A673 (cell line): ENCODE measurements around the gene DSCAM. TPM values are rescaled to one million over a fixed set of nuclear protein-coding genes. Genes with fewer than 3 reads are reported as not detected.

ENCODE experiments used
- BruUV-seq: library from RNA; stranded (reverse); fragments of 400-500 nt; replicated peaks from 2 replicates; lab custom pipeline; 2021; lab: Mats Ljungman, UMichigan
- CTCF ChIA-PET: fragments of 300-600 bp; sonication (Branson Sonifier 250); formaldehyde crosslinking; loops from one replicate; lab custom pipeline; 2022; ENCODE audit warnings: antibody characterized with exemption; lab: Charles Lee
- POLR2A ChIA-PET: fragments of 300-600 bp; sonication (Branson Sonifier 250); formaldehyde crosslinking; loops from one replicate; lab custom pipeline; 2022; ENCODE audit warnings: antibody characterized with exemption; ENCODE audit not compliant: low non-redundant PET; lab: Charles Lee
- DNase-seq: peaks from one replicate; pipeline ENCODE4 v3.0.0-alpha.2; 2015; ENCODE audit warnings: low spot score
- H3K27ac ChIP-seq: fragments of 200-600 bp; sonication (generic); 2 replicates; pipeline ENCODE4 v1.5.1; 2016; ENCODE audit warnings: mixed run types, low read depth, mild to moderate bottlenecking, mixed read lengths, antibody characterized with exemption, low read length; ENCODE audit not compliant: poor library complexity, severe bottlenecking
- H3K27me3 ChIP-seq: fragments of 200-600 bp; sonication (generic); replicated peaks from 2 replicates; pipeline ENCODE4 v1.6.1; 2017; ENCODE audit warnings: mixed run types, low read depth, mild to moderate bottlenecking, mixed read lengths, antibody characterized with exemption, low read length; ENCODE audit not compliant: insufficient read depth, poor library complexity
- H3K36me3 ChIP-seq: fragments of 200-600 bp; sonication (generic); 2 replicates; pipeline ENCODE4 v1.6.1; 2016; ENCODE audit warnings: mixed run types, mild to moderate bottlenecking, mixed read lengths, antibody characterized with exemption, low read length; ENCODE audit not compliant: insufficient read depth, poor library complexity, severe bottlenecking
- H3K4me1 ChIP-seq: fragments of 200-600 bp; sonication (generic); 2 replicates; pipeline ENCODE4 v1.6.1; 2017; ENCODE audit warnings: mixed run types, mild to moderate bottlenecking, mixed read lengths, antibody characterized with exemption, low read length; ENCODE audit not compliant: insufficient read depth, poor library complexity, severe bottlenecking
- H3K4me3 ChIP-seq: fragments of 200-600 bp; sonication (generic); 2 replicates; pipeline ENCODE4 v1.5.1; 2016; ENCODE audit warnings: low read depth, mixed run types, mild to moderate bottlenecking, mixed read lengths, low read length; ENCODE audit not compliant: poor library complexity, severe bottlenecking
- H3K9me3 ChIP-seq: fragments of 200-600 bp; sonication (generic); 2 replicates; pipeline ENCODE4 v1.6.1; 2016; ENCODE audit warnings: mixed run types, low read depth, mild to moderate bottlenecking, mixed read lengths, antibody characterized with exemption, low read length; ENCODE audit not compliant: poor library complexity, severe bottlenecking
- EZH2 ChIP-seq: fragments of 200-600 bp; sonication (generic); IDR thresholded peaks from 2 replicates; pipeline ENCODE4 v1.6.1; 2017; ENCODE audit warnings: borderline replicate concordance, low read depth, mild to moderate bottlenecking, mixed read lengths, antibody characterized with exemption, low read length; ENCODE audit not compliant: poor library complexity, severe bottlenecking
- intact Hi-C: fragments of 100-400 bp; cut with micrococcal nuclease; formaldehyde crosslinking; loops from one replicate; pipeline ENCODE4 v1.10.0; 2022; ENCODE audit not compliant: unreplicated experiment
- total RNA-seq: library from RNA; stranded (reverse); gene quantifications from 2 replicates; pipeline ENCODE4 v1.2.3, GENCODE V29; 2021
- TF ChIP-seq, protein P1 (sequence below): fragments of 300-800, 200-600 bp; sonication (generic); conservative IDR thresholded peaks from 2 replicates; pipeline ENCODE4 v1.5.1; 2017; ENCODE audit warnings: low read depth, mild to moderate bottlenecking, antibody characterized with exemption, low read length, moderate library complexity, mixed read lengths

Gene DSCAM
- total RNA-seq, 1 experiment from 2014 or later, result not detected

DNA sequence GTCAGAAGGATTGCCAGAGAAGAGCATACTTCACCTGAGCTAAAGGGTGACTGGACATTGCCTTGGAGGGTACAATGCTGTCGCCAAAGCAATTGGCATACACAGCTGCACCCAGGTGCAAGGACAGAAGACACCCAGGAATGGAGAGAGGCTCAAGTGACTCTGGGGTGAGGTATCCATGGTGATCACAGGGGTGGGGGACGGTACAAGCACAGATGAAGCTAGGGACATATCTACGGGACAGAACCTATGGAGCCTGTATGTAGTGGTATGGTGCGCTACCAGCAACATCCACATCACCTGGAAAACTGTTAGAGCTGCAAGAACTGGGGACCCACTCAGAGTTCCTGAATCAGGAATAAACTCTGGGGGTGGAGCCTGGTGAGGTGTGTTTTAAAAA lies 693.6 kb downstream of the DSCAM start:
- no peaks in the 10 kb centered on the region for H3K27me3 ChIP-seq
- intact Hi-C loops, result no loop called here
- peaks cover 6% of the 10 kb centered on the region for H3K9me3 ChIP-seq
- H3K27ac ChIP-seq, result no peak overlapping the region
- TF ChIP-seq, protein P1, sequence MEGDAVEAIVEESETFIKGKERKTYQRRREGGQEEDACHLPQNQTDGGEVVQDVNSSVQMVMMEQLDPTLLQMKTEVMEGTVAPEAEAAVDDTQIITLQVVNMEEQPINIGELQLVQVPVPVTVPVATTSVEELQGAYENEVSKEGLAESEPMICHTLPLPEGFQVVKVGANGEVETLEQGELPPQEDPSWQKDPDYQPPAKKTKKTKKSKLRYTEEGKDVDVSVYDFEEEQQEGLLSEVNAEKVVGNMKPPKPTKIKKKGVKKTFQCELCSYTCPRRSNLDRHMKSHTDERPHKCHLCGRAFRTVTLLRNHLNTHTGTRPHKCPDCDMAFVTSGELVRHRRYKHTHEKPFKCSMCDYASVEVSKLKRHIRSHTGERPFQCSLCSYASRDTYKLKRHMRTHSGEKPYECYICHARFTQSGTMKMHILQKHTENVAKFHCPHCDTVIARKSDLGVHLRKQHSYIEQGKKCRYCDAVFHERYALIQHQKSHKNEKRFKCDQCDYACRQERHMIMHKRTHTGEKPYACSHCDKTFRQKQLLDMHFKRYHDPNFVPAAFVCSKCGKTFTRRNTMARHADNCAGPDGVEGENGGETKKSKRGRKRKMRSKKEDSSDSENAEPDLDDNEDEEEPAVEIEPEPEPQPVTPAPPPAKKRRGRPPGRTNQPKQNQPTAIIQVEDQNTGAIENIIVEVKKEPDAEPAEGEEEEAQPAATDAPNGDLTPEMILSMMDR, result no peak
- no peak for TF ChIP-seq EZH2
- H3K36me3 ChIP-seq, result no peaks in the 10 kb centered on the region
- CTCF ChIA-PET, result no interaction called here
- POLR2A ChIA-PET, result no interaction called here
- DNase-seq, result no peak
- no peak overlapping the region for H3K4me3 ChIP-seq
- BruUV-seq, result no TSS peak
- no peaks in the 10 kb centered on the region for H3K4me1 ChIP-seq

DNA sequence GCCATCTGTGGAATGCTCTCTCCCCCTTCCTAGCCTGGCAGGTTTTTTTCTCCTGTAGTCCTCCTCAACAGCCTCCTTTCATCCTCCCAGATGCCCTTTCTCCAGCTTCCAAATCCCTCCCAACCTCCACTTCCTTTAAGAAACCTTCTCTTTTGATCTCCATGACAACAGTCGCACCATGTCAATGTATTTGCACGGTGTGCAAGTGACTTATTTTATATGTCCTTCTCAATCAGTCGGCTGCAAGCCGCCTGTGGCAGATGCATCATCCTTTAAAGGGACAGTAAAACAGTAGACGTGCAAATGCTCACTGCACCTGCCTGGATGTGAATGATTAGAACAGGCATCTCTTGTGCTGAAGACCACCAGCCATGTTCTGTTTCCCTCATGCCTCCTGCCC lies 694.5 kb downstream of the DSCAM start:
- intact Hi-C loops, result no loop called here
- DNase-seq, result no peak
- CTCF ChIA-PET, result no interaction called here

DNA sequence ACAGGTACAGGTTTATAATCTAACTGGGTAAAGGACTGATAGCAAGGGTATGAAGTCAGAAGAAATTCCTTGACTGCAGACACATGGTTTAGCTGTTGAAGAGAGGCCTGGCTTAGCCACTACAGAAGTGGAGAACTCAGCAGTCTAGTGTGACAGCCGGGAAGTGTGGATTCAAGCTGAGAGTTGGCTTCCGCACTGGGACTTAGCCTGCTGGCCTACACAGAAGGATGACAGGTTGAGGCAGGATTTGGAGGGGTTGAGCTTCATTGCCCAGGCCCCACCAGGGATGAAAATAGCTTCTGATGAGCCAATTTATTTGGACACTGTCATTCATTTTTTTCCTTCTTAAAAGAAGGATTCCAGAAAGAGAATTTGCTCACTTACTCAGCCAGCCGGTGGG lies 695.3 kb downstream of the DSCAM start:
- intact Hi-C loops, result no loop called here
- Histone ChIP-seq H3K27ac (no peak overlapping the region), H3K4me3 (no peak overlapping the region), H3K36me3 (no peaks in the 10 kb centered on the region), H3K4me1 (no peaks in the 10 kb centered on the region), H3K9me3 (peaks cover 6% of the 10 kb centered on the region), H3K27me3 (no peaks in the 10 kb centered on the region)
- ChIA-PET POLR2A (no interaction called here), CTCF (no interaction called here)
- TF ChIP-seq, protein P1, result no peak
- TF ChIP-seq EZH2, result no peak
- no peak for DNase-seq
- BruUV-seq, result no TSS peak

More for the DNA sequence above, 694.5 kb downstream of the DSCAM start:
- BruUV-seq, result no TSS peak
- H3K4me1 ChIP-seq, result no peaks in the 10 kb centered on the region
- POLR2A ChIA-PET, result no interaction called here
- H3K9me3 ChIP-seq, result peaks cover 6% of the 10 kb centered on the region
- no peak overlapping the region for H3K27ac ChIP-seq
- H3K36me3 ChIP-seq, result no peaks in the 10 kb centered on the region
- H3K27me3 ChIP-seq, result no peaks in the 10 kb centered on the region
- no peak overlapping the region for H3K4me3 ChIP-seq
- TF ChIP-seq EZH2, result no peak
- TF ChIP-seq, protein P1, result no peak
